ENCODE data around the gene OAT. TPM values are rescaled to one million over a fixed set of nuclear protein-coding genes. Genes with fewer than 3 reads are reported as not detected.

Gene OAT
- polyA plus RNA-seq, 1 of the 3 experiments (the other 2 are of a cell fraction), result 65.7 TPM

DNA sequence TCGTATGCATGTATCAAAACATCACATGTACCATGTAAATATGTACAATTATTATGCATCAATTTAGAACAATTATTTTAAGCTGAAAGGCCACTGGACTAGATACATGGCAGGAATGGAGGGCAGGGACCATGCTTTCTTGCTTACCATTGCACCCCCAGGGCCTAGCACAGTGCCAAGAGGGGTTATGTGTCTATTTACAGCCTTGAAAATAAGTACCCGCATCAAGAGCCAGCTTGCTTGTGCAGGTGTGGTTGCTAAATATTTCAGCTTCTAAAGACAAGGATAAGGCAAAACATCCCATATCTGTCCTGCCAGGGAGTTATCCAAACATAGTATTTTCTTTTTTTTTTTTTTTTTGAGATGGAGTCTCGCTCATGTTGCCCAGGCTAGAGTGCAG is 14.7 kb upstream of the OAT start:
- Histone ChIP-seq H3K4me3 (ENCODE audit: low read depth in 2 of 2, low read length in 1 of 2) (no peak overlapping the region), H3F3A (replicated peaks; ENCODE audit: insufficient read depth) (no peaks in the 10 kb centered on the region), H3K79me2 (ENCODE audit: insufficient read depth) (no peaks in the 10 kb centered on the region), H3K36me3 (replicated peaks in 1 of 2; ENCODE audit: control insufficient read depth in 1 of 2, insufficient read depth in 2 of 2, low read length in 1 of 2) (no peaks in the 10 kb centered on the region), H3K4me1 (ENCODE audit: control insufficient read depth in 1 of 2, insufficient read depth in 2 of 2, low read depth in 1 of 2, low read length in 1 of 2) (no peaks in the 10 kb centered on the region), H3K9me3 (no peaks in the 10 kb centered on the region), H2AFZ (ENCODE audit: low read depth) (no peak overlapping the region), H3K9ac (no peak overlapping the region), H4K20me1 (ENCODE audit: insufficient read depth) (no peaks in the 10 kb centered on the region), H3K4me2 (no peak overlapping the region), H3K27ac (ENCODE audit: low read depth in 2 of 2, low read length in 1 of 2) (no peak overlapping the region), H3K9me2 (no peaks in the 10 kb centered on the region), H3K27me3 (ENCODE audit: insufficient read depth) (peaks cover 19% of the 10 kb centered on the region; the same call in 1 of the 2 replicates)
- ChIA-PET POLR2A (no interaction called here), CTCF (interaction anchor here (0.6 to 1.5 kb wide), 3 partner anchors 9 to 437 kb away, joined by 3 to 4 read pairs (median 3); partner anchors contain the start of gene OAT)
- TF ChIP-seq MEF2A (IDR thresholded peaks at IDR 0.05; ENCODE audit: borderline replicate concordance, low read depth) (no peak), SIN3A (IDR thresholded peaks at IDR 0.05; ENCODE audit: borderline replicate concordance, low read depth, low read length) (no peak), EZH2phosphoT487 (IDR thresholded peaks at IDR 0.05; ENCODE audit: borderline replicate concordance, low read depth) (no peak), ZBTB33 (IDR thresholded peaks at IDR 0.05; ENCODE audit: borderline replicate concordance, low read depth) (no peak), YY1 (IDR thresholded peaks at IDR 0.05; ENCODE audit: low read depth) (no peak), NRF1 (IDR thresholded peaks at IDR 0.05; ENCODE audit: low read depth, low read length) (no peak), TCF12 (IDR thresholded peaks at IDR 0.05) (no peak), POLR2AphosphoS5 (IDR thresholded peaks at IDR 0.05; ENCODE audit: low read depth, low read length) (no peak), TAF1 (IDR thresholded peaks at IDR 0.05; ENCODE audit: borderline replicate concordance, low read depth, low read length) (no peak), FOXM1 (IDR thresholded peaks at IDR 0.05; ENCODE audit: low read depth) (no peak)
- TF ChIP-seq, protein P1, sequence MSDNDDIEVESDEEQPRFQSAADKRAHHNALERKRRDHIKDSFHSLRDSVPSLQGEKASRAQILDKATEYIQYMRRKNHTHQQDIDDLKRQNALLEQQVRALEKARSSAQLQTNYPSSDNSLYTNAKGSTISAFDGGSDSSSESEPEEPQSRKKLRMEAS (IDR thresholded peaks at IDR 0.05; ENCODE audit: low read depth), result no peak
- TF ChIP-seq, protein P2, sequence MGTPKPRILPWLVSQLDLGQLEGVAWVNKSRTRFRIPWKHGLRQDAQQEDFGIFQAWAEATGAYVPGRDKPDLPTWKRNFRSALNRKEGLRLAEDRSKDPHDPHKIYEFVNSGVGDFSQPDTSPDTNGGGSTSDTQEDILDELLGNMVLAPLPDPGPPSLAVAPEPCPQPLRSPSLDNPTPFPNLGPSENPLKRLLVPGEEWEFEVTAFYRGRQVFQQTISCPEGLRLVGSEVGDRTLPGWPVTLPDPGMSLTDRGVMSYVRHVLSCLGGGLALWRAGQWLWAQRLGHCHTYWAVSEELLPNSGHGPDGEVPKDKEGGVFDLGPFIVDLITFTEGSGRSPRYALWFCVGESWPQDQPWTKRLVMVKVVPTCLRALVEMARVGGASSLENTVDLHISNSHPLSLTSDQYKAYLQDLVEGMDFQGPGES (IDR thresholded peaks at IDR 0.05; ENCODE audit: low read depth, low read length), result no peak
- DNase-seq, result no peak
- 59% methylated on average over 3 of the region's 3 CpGs for whole genome bisulfite sequencing (ENCODE audit: low lambda C conversion rate)

DNA sequence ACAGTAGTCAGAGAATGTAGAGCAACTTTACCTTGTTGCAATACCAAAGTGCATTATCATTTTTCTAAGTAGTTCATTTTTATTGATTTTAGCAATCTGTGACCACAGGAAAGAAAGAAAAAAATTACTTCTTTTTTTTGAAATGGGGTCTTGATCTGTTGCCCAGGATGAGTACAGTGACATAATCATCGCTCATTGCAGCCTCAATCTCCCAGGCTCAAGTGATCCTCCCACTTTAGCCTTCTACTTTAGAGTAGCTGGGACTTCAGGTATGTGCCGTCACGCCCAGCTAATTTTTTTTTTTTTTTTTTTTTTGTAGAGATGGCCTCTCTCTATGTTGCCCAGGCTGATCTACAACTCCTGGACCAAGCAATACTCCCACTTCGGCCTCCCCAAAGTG is 11.4 kb upstream of the OAT start:
- ChIA-PET CTCF (interaction anchor here (0.7 kb wide), 1 partner anchor 1113 kb away, joined by 3 read pairs; no protein-coding TSS in a partner anchor), POLR2A (no interaction called here)
- H3K4me1 ChIP-seq (ENCODE audit: control insufficient read depth in 1 of 2, insufficient read depth in 2 of 2, low read depth in 1 of 2, low read length in 1 of 2), result no peaks in the 10 kb centered on the region
- no peak overlapping the region for H2AFZ ChIP-seq (ENCODE audit: low read depth)
- no peaks in the 10 kb centered on the region for H4K20me1 ChIP-seq (ENCODE audit: insufficient read depth)
- H3F3A ChIP-seq (replicated peaks; ENCODE audit: insufficient read depth), result no peaks in the 10 kb centered on the region
- H3K27me3 ChIP-seq (ENCODE audit: insufficient read depth), result peaks cover 25% of the 10 kb centered on the region; the same call in 1 of the 2 replicates
- 85% methylated on average over 4 of the region's 4 CpGs for WGBS (ENCODE audit: low lambda C conversion rate)
- H3K9ac ChIP-seq, result no peak overlapping the region
- no peaks in the 10 kb centered on the region for H3K36me3 ChIP-seq (replicated peaks in 1 of 2; ENCODE audit: control insufficient read depth in 1 of 2, insufficient read depth in 2 of 2, low read length in 1 of 2)
- H3K9me2 ChIP-seq, result no peaks in the 10 kb centered on the region
- no peak overlapping the region for H3K27ac ChIP-seq (ENCODE audit: low read depth in 2 of 2, low read length in 1 of 2)
- DNase-seq, result no peak
- H3K9me3 ChIP-seq, result no peaks in the 10 kb centered on the region
- H3K4me3 ChIP-seq (ENCODE audit: low read depth in 2 of 2, low read length in 1 of 2), result no peak overlapping the region
- no peaks in the 10 kb centered on the region for H3K79me2 ChIP-seq (ENCODE audit: insufficient read depth)
- H3K4me2 ChIP-seq, result no peak overlapping the region
- TF ChIP-seq RFX5 (IDR thresholded peaks at IDR 0.05; ENCODE audit: low read length), result no peak

Data from SK-N-SH (cell line).